GM12891 (cell line): ENCODE data around the gene NFKBIA.

Experiments
- DNase-seq: peaks from one replicate; pipeline ENCODE4 v3.0.0; 2011; ENCODE audit warnings: low spot score; ENCODE audit not compliant: insufficient read length
- FAIRE-seq: peaks from 2 replicates; lab custom pipeline; 2011; peaks lifted over from hg19 to GRCh38; lab: Jason Lieb, UNC
- PAX5 ChIP-seq: IDR thresholded peaks from 2 replicates; pipeline ENCODE4 v1.6.1; 2011; ENCODE audit warnings: low read length, moderate library complexity, mild to moderate bottlenecking; ENCODE audit not compliant: insufficient read depth, severe bottlenecking
- POLR2A ChIP-seq: IDR thresholded peaks from 2 replicates; pipeline ENCODE4 v1.6.1; 2011; ENCODE audit warnings: low read depth, low read length, control low read depth
- POLR2AphosphoS5 ChIP-seq: IDR thresholded peaks from 2 replicates; pipeline ENCODE4 v1.6.1; 2011; ENCODE audit warnings: low read depth, low read length, control low read depth
- POU2F2 ChIP-seq: IDR thresholded peaks from 2 replicates; pipeline ENCODE4 v1.6.1; 2011; ENCODE audit warnings: low read depth, mild to moderate bottlenecking, control low read depth, low read length, moderate library complexity
- SPI1 ChIP-seq: IDR thresholded peaks from 2 replicates; pipeline ENCODE4 v1.6.1; 2011; ENCODE audit warnings: low read depth, low read length, control low read depth
- TAF1 ChIP-seq: IDR thresholded peaks from 2 replicates; pipeline ENCODE4 v1.6.1; 2011; ENCODE audit warnings: low read depth, low read length, control low read depth

NFKBIA gene

GRCh38 chr14:35370969-35371368 lies 33.6 kb downstream of the NFKBIA start:
- DNase-seq (no peak), FAIRE-seq (no peak)
- TF ChIP-seq POU2F2 (no peak), SPI1 (no peak), POLR2A (no peak), TAF1 (no peak), POLR2AphosphoS5 (no peak), PAX5 (no peak)

- FAIRE-seq, result no peak
- TF ChIP-seq POU2F2 (no peak), TAF1 (no peak)
- no peak for DNase-seq
These were observed 34.8 kb downstream of the NFKBIA start for GRCh38 chr14:35369701-35370191.

GRCh38 chr14:35368583-35369392 lies 35.8 kb downstream of the NFKBIA start:
- no peak for TF ChIP-seq POLR2A
- no peak for TF ChIP-seq PAX5
- TF ChIP-seq POU2F2, result no peak
- no peak for TF ChIP-seq SPI1
- TF ChIP-seq TAF1, result no peak
- no peak for TF ChIP-seq POLR2AphosphoS5
- FAIRE-seq (no peak), DNase-seq (no peak)

GRCh38 chr14:35368139-35368460 lies 36.4 kb downstream of the NFKBIA start:
- no peak for FAIRE-seq
- TF ChIP-seq SPI1 (no peak), PAX5 (no peak), TAF1 (no peak), POU2F2 (no peak)
- DNase-seq, result no peak

GRCh38 chr14:35367056-35367372 lies 37.5 kb downstream of the NFKBIA start:
- peak; percentile 38 for FAIRE-seq
- TF ChIP-seq POLR2A (no peak), TAF1 (no peak), POU2F2 (no peak), POLR2AphosphoS5 (no peak), PAX5 (no peak), SPI1 (no peak)
- DNase-seq, result no peak

GRCh38 chr14:35366521-35366976 lies 38.0 kb downstream of the NFKBIA start:
- FAIRE-seq, result no peak
- DNase-seq, result no peak
- TF ChIP-seq POLR2AphosphoS5 (no peak), POU2F2 (no peak), POLR2A (no peak), SPI1 (no peak), TAF1 (no peak), PAX5 (no peak)

GRCh38 chr14:35366056-35366451 lies 38.5 kb downstream of the NFKBIA start:
- FAIRE-seq (no peak), DNase-seq (no peak)
- no peak for TF ChIP-seq POU2F2

- DNase-seq (no peak), FAIRE-seq (peak; percentile 56)
- TF ChIP-seq POU2F2 (no peak), PAX5 (no peak), TAF1 (no peak), POLR2A (no peak), POLR2AphosphoS5 (no peak), SPI1 (no peak)
These were observed 39.2 kb downstream of the NFKBIA start for GRCh38 chr14:35365130-35366055.

- peak; percentile 86 for FAIRE-seq
- TF ChIP-seq POU2F2 (peak; percentile 79; the same call in 1 of the 2 replicates), TAF1 (no peak)
- DNase-seq, result no peak
These were observed 41.6 kb downstream of the NFKBIA start for GRCh38 chr14:35362911-35363374.

- TF ChIP-seq PAX5 (no peak), POLR2A (no peak), TAF1 (no peak), POU2F2 (no peak), POLR2AphosphoS5 (no peak), SPI1 (no peak)
- FAIRE-seq (no peak), DNase-seq (no peak)
These were observed 42.1 kb downstream of the NFKBIA start for GRCh38 chr14:35362450-35362849.
